CD1c-positive myeloid dendritic cell (primary cell): ENCODE results near the gene UGT1A8.
"Not testable (repeated sequence)": the region's sequence is repeated elsewhere in the genome, so short reads cannot be mapped to it uniquely, and the experiment has no call there.

ENCODE experiments used
- DNase-seq: peaks from one replicate; pipeline ENCODE4 v3.0.0-alpha.2; 2016; ENCODE audit errors: extremely low spot score

UGT1A8 gene

GRCh38 chr2:233686928-233687327, 69.5 kb downstream of the UGT1A8 start:
- DNase-seq: no peak

DNA sequence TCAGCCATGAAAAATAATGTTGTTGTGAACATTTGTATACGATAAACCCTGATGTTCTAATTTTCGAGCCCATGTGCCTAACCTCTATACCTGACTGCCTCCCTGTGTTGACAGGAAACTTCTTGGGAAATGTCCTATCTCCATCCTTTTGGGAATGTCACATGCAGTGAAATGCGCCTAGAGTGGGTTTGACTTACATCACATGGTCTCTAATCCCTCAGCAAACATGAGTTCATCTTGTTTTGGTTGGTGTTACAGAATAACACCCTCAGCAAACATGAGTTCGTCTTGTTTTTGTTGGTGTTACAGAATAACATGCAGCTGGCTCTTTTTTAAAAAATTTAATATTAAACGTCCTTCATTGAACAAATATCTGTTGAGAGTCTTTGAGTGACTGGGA, 70.9 kb downstream of the UGT1A8 start:
- DNase-seq: no peak

GRCh38 chr2:233689031-233689430, 71.6 kb downstream of the UGT1A8 start:
- DNase-seq: no peak

DNA sequence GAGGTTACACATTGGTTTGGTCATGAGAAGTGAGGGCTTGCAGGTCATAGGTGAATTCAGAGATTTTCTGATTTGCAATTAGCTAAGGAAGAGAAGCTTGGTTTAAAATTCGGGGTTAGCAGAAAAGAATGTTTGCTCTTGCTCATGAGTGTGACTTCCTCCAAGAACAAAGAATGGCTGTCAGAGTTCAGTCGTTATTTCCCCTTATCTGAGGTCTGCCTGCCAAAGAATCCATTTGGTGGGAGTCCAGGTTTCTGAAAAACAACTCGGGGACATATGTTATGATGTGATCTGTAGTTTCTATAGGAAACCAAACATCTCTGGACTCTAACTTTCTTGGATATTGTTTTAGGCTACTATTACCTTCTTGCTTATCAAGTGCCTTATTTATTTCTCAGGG, 72.1 kb downstream of the UGT1A8 start:
- DNase-seq: no peak

- DNase-seq: no peak
Measured at GRCh38 chr2:233690444-233690843, 73.0 kb downstream of the UGT1A8 start.

- no peak for DNase-seq
Measured at GRCh38 chr2:233691443-233692433, 74.3 kb downstream of the UGT1A8 start.

DNA sequence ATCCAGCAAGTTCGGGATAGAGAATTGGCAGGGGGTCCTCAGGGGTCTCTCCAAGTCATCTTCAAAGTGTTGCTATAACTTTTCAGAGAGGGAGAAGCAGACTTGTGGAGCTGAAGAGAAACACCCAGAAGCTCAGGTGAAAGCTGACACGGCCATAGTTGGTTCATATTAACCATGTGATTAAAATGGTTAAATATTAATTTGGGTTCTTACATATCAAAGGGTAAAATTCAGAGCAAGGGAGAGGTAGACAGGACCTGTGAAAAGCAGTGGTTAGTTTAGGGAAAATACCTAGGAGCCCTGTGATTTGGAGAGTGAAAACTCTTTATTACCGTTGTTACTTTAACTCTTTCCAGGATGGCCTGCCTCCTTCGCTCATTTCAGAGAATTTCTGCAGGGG, 75.2 kb downstream of the UGT1A8 start, which contains the start of gene UGT1A6:
Gene UGT1A6 (plus strand): TSS at position 243 of the 400 bp plus-strand sequence. CDS start 115 bp downstream, at position 358.
- no peak for DNase-seq

DNA sequence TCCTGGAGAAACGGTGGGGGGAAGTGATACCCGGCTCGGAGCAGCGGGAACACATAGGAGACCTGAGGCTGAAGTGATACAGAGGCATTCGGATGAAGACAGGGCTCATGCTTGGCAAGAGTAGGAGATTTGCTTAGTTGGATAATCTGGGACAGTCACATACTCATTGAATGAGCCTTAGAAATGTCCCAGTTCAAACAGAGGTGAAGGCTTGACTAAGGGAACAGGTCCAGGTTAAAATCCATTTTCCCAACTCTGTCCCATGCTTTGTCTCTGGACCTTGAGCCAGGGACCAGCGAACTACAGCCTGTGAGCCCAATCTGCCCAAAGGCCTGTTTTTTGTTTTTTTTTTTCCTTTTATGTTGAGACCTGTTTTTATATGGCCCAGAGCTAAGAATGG, 76.5 kb downstream of the UGT1A8 start:
- DNase-seq: no peak

GRCh38 chr2:233698740-233699139, 81.3 kb downstream of the UGT1A8 start:
- no peak for DNase-seq

- no peak for DNase-seq
Measured at GRCh38 chr2:233699424-233700027, 82.1 kb downstream of the UGT1A8 start.

DNA sequence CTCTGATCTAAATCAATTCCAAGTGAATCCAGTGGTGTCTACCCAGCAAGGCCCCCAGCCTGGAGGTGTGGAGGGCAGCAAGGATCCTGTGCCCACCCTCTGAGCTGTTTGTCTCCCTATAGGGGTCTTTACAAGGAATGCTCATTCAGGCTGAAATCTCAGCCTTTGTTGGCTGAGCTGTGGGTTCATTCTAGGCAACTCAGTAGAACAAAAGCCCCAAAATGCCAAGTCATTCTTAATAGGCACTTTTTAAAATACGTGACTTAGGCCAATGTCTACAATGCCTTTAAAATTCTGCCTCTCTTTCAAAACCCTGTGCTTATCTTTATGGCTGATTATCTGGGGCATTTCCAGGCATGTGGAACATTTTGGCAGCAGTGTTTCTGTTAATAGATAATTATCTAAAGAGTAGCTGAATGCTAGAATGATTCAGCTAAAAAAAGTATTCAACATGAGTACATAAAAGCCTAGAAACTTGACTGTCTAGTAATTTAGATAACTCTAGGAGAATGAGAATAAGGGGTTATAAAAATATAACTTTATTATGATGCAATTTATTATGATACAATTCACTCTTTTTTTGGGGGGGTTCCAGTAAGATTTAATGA, 82.7 kb downstream of the UGT1A8 start:
- no peak for DNase-seq

DNA sequence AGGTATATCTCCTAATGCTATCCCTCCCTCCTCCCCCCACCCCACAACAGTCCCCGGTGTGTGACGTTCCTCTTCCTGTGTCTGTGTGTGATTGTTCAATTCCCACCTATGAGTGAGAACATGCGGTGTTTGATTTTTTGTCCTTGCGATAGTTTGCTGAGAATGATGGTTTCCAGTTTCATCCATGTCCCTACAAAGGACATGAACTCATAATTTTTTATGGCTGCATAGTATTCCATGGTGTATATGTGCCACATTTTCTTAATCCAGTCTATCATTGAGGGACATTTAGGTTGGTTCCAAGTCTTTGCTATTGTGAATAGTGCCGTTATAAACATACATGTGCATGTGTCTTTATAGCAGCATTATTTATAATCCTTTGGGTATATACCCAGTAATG, 83.4 kb downstream of the UGT1A8 start:
- DNase-seq: not testable (repeated sequence)

- DNase-seq: no peak
Measured at GRCh38 chr2:233702238-233702637, 84.8 kb downstream of the UGT1A8 start.

GRCh38 chr2:233705911-233706506, 88.6 kb downstream of the UGT1A8 start:
- DNase-seq: no peak

- no peak for DNase-seq
Measured at GRCh38 chr2:233706720-233707119, 89.3 kb downstream of the UGT1A8 start.

- DNase-seq: no peak
Measured at GRCh38 chr2:233707940-233708644, 90.7 kb downstream of the UGT1A8 start.

DNA sequence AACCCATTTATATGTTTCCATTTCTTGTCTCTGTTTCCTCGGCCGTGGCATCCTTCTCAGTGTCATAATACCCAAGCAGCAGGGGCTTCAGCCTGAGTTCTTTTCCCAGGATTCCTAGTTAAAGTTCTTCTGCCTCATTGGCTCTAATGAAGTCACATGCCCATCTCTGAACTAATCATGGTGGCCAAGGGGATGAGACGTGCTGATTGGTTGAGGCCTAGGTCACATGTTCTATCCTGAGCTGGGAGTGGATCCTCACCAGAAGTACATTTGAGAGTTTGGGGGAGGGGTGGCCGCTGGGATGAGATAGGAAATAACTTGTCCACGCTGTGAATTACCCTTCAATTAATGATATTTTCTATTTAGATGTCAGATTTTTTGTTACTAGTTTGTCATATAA, 91.5 kb downstream of the UGT1A8 start:
- DNase-seq: no peak

DNA sequence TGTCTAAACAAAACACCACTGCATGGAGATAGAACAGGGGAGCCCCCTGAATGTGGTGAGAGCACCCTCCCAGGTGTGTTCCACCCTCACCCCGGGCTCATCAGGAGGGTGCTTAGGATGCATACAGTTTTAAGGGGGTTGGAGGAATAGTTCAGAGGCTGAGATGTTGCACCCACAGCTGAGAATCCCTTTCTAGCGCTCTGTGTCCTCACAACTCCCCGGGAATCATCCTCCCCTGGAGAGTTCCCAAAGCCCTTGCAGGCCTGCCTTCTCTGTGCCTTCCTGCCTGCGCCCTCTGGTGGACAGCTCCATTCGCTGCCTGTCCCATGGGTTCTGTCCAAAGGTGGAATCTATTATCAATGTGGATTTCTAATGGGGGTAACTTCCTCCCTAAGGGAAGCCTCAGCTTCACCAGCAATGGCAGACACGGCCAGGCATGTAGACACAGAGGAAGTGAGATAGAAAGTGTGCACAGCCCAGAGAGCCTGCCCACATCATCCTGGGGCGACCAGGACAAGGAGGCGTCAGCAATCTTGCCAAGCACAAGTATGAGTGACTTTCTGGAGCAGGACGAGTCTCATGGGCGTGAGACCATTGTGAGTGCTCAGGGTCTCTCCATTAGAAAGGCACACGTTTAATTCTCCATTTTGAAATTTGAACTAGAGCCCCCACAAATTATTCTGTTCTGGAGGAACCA, 94.0 kb downstream of the UGT1A8 start:
- peak; percentile 57 for DNase-seq

- DNase-seq: no peak
Measured at GRCh38 chr2:233712611-233713261, 95.3 kb downstream of the UGT1A8 start, which contains the start of gene UGT1A5. TSS of gene UGT1A5 (plus strand) at chr2:233712907. CDS start at chr2:233712992, 85 bp downstream.

- no peak for DNase-seq
Measured at GRCh38 chr2:233713262-233713615, 95.8 kb downstream of the UGT1A8 start.
